Transverse colon (tissue), 4 donors: ENCODE data around the gene LRG1. TPM values are rescaled to one million over a fixed set of nuclear protein-coding genes. Genes with fewer than 3 reads are reported as not detected.

Source experiments
- DNase-seq: peaks from one replicate; pipeline ENCODE4 v3.0.0-alpha.2; 2019
- H3K27ac ChIP-seq, 4 donors: fragments of 200-600 bp; sonication (generic); 2 replicates each; pipeline ENCODE4 v1.5.1; 2016 to 2018; ENCODE audit warnings: inconsistent platforms in 4 of 4
- H3K27me3 ChIP-seq: fragments of 200-600 bp; sonication (generic); 2 replicates; pipeline ENCODE4 v1.5.1; 2017; ENCODE audit warnings: inconsistent platforms
- H3K36me3 ChIP-seq, 4 donors: fragments of 200-600 bp; sonication (generic); 2 replicates each; pipeline ENCODE4 v1.5.1; 2017 to 2019; ENCODE audit warnings: inconsistent platforms in 4 of 4
- H3K4me1 ChIP-seq, 4 donors: fragments of 200-600 bp; sonication (generic); 2 replicates each; pipeline ENCODE4 v1.5.1; 2017 to 2020; ENCODE audit warnings: inconsistent platforms in 4 of 4
- H3K4me3 ChIP-seq, 4 donors: fragments of 200-600 bp; sonication (generic); 1 replicate in 1 of 4; 2 replicates in 3 of 4; pipeline versions ENCODE4 v1.5.1 to v1.6.1; 2017 to 2019; ENCODE audit warnings: inconsistent platforms in 4 of 4
- H3K9me3 ChIP-seq, 2 donors: fragments of 200-600 bp; sonication (generic); 2 replicates each; pipeline ENCODE4 v1.5.1; 2017 to 2019; ENCODE audit warnings: inconsistent platforms in 2 of 2
- EP300 ChIP-seq: sonication (generic); formaldehyde crosslinking; IDR thresholded peaks from one replicate; pipeline ENCODE4 v1.6.1; 2017; ENCODE audit warnings: antibody characterized with exemption, low read depth
- POLR2A ChIP-seq: fragments of 450-650 bp; IDR thresholded peaks from one replicate; pipeline ENCODE4 v1.6.1; 2016; ENCODE audit warnings: antibody characterized with exemption, mild to moderate bottlenecking, moderate library complexity
- POLR2AphosphoS5 ChIP-seq, 3 donors: sonication (generic); formaldehyde crosslinking; IDR thresholded peaks; one replicate each; pipeline ENCODE4 v1.6.1; 2016; ENCODE audit warnings: antibody characterized with exemption in 3 of 3
- WGBS, 2 donors: methylation state at CpG; one replicate each; pipeline ENCODE4 v1.1.5; 2018; ENCODE audit warnings: low coverage in 1 of 2; 5-methylcytosine and 5-hydroxymethylcytosine counted together
- in situ Hi-C, 4 donors: fragments of 200-750 bp; cut with MboI; loops; one replicate each; pipeline versions ENCODE4 v1.15.0 to v1.15.1; 2017; ENCODE audit warnings: low sequenced_read_pairs in 3 of 4, low pct_ligation_motif_present in 1 of 4, low pct_unique_long_range_greater_than_20kb in 1 of 4
- intact Hi-C: fragments of 100-400 bp; cut with DNase I; formaldehyde crosslinking; loops from one replicate; pipeline ENCODE4 v1.15.1; 2023; ENCODE audit warnings: low total_unique reads
- total RNA-seq, 4 donors: library from RNA; depleted of rRNA; stranded (reverse); fragments of >200 nt; gene quantifications; one replicate each; pipeline ENCODE4 v1.1.0, GENCODE V29; 2016
- TF ChIP-seq, protein P1 (sequence below), 5 experiments: fragments of 200-600 bp in 3 of 5; fragments of 450-650 bp in 2 of 5; sonication (generic) in 3 of 5; IDR thresholded peaks; 1 replicate in 2 of 5; 2 replicates in 3 of 5; pipeline ENCODE4 v1.5.1; 2016 to 2017; ENCODE audit warnings: antibody characterized with exemption in 5 of 5, inconsistent platforms in 3 of 5, mild to moderate bottlenecking in 2 of 5, moderate library complexity in 1 of 5

The LRG1 gene
- total RNA-seq, 4 donors from 2014 or later, result 1.9 to 18.1 (median 14.4) TPM

DNA sequence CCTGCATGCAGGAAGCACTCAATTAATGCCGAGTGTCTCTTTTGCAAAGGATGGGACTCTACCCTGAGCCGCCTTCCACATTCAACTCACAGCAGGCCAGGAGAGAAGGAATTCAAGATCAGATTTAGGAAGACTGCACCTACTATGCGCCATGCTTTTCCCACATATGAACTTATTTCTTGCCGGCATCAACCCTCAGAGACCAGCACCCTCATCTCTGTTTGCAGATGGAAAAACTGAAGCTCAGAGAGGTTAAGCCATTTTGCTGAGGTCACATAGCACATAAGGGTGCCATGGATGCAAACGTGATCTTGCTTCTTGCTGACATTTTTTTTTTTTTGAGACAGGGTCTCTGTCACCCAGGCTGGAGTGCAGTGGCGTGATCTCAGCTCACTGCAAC, 33.8 kb upstream of the LRG1 start:
- TF ChIP-seq POLR2AphosphoS5 (IDR thresholded peaks at IDR 0.05), result no peak
- TF ChIP-seq EP300, result no peak
- TF ChIP-seq POLR2A, result no peak
- TF ChIP-seq, protein P1, sequence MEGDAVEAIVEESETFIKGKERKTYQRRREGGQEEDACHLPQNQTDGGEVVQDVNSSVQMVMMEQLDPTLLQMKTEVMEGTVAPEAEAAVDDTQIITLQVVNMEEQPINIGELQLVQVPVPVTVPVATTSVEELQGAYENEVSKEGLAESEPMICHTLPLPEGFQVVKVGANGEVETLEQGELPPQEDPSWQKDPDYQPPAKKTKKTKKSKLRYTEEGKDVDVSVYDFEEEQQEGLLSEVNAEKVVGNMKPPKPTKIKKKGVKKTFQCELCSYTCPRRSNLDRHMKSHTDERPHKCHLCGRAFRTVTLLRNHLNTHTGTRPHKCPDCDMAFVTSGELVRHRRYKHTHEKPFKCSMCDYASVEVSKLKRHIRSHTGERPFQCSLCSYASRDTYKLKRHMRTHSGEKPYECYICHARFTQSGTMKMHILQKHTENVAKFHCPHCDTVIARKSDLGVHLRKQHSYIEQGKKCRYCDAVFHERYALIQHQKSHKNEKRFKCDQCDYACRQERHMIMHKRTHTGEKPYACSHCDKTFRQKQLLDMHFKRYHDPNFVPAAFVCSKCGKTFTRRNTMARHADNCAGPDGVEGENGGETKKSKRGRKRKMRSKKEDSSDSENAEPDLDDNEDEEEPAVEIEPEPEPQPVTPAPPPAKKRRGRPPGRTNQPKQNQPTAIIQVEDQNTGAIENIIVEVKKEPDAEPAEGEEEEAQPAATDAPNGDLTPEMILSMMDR (IDR thresholded peaks at IDR 0.05), result no peak
- Histone ChIP-seq H3K4me1 (no peaks in the 10 kb centered on the region), H3K27me3 (peaks cover 64% of the 10 kb centered on the region), H3K9me3 (no peaks in the 10 kb centered on the region), H3K4me3 (no peak overlapping the region), H3K27ac (no peak overlapping the region), H3K36me3 (no peaks in the 10 kb centered on the region)
- no peak for DNase-seq
- WGBS, 2 donors, result 65 to 72% methylated on average over 5 to 6 of the region's 6 CpGs
- in situ Hi-C loops (loop anchor here in 3 of 4 donors (10.0 kb wide), 1 partner anchor 51 kb away; no protein-coding TSS in a partner anchor), intact Hi-C loops (no loop called here)

DNA sequence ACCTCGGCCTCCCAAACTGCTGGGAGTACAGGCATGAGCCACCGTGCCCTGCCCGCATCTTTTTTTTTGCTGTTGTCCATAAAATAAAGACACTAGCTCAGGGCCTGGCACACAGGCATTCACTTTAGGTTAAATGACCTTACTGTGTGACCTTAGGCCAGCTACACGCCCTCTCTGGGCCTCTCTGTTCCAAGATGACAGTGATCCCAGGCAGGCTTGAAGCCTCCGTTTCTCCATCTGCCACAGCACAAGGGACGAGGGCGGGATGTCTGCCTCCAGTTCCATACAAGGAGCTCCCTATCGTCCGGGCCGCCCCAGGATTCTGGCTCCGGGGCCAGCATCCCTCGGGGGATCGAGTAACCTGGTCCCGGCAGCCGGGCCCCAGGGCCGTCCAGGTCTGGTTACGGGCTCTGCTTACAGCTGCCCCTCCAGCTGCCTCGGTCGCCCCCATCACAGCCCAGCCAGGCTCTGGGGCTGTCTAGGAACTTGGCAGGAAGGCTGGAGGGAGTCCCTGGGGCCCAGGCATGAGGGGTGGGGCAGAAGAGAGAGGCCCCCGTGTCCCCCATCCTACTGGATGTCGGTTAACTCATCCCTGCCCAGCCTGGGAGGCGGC, 31.6 kb upstream of the LRG1 start:
- TF ChIP-seq, protein P1 (IDR thresholded peaks at IDR 0.05), result no peak
- 38% methylated on average over 22 of the region's 22 CpGs; no CpG with 5 or more reads in 1 of the 2 donors for whole genome bisulfite sequencing, 2 donors
- no peak overlapping the region for H3K27ac ChIP-seq
- no peak overlapping the region for H3K4me3 ChIP-seq
- DNase-seq, result no peak
- no peaks in the 10 kb centered on the region for H3K36me3 ChIP-seq
- no peaks in the 10 kb centered on the region for H3K4me1 ChIP-seq
- intact Hi-C loops, result no loop called here
- in situ Hi-C loops, result loop anchor here in 3 of 4 donors (10.0 kb wide), 1 partner anchor 53 kb away; no protein-coding TSS in a partner anchor
- H3K9me3 ChIP-seq, result no peaks in the 10 kb centered on the region
- peaks cover 41% of the 10 kb centered on the region for H3K27me3 ChIP-seq

DNA sequence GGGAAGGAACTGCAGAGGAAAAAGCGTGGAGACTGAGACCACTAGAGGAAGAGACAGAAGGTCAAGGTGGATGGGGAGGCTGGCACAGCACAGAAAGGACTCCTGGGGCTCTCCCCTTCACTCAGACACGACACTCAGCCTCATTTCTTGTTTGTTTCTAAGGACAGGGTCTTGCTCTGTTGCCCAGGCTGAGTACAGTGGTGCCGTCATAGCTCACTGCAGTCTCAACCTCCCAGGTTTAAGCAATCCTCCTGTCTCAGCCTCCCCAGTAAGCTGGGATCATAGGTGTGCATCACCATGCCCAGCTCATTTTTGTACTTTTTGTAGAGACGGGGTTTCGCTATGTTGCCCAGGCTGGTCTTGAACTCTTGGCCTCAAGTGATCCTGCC, 31.1 kb upstream of the LRG1 start:
- H3K36me3 ChIP-seq, result no peaks in the 10 kb centered on the region
- peaks cover 36% of the 10 kb centered on the region for H3K27me3 ChIP-seq
- no peaks in the 10 kb centered on the region for H3K9me3 ChIP-seq
- DNase-seq, result no peak
- no peak overlapping the region for H3K4me3 ChIP-seq
- intact Hi-C loops (no loop called here), in situ Hi-C loops (loop anchor here in 3 of 4 donors (10.0 kb wide), 1 partner anchor 54 kb away; no protein-coding TSS in a partner anchor)
- no peak for TF ChIP-seq POLR2AphosphoS5 (IDR thresholded peaks at IDR 0.05)
- TF ChIP-seq POLR2A, result no peak
- no peak for TF ChIP-seq EP300
- TF ChIP-seq, protein P1 (IDR thresholded peaks at IDR 0.05), result no peak
- 79% methylated on average over 5 of the region's 5 CpGs; no CpG with 5 or more reads in 1 of the 2 donors for WGBS, 2 donors
- no peaks in the 10 kb centered on the region for H3K4me1 ChIP-seq
- H3K27ac ChIP-seq, result no peak overlapping the region

DNA sequence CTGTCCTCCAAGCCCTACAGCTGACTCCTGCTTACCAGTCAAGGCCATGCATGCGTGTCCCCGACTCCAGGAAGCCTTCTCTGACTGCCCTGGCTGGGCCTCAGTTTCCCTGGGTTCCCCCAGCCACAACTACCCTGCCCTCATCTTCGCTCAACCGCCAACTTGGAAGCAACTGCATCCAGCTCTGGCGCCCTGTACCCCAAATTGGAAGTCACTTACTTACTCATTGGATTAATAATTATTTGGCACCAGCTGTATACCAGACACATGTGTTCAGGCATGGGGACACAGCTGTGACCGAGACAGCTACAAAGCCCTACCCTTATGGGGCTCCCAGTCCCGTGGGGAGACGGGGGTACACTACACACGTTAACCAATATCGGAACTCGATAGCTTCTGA, 30.6 kb upstream of the LRG1 start:
- Histone ChIP-seq H3K27me3 (peaks cover 31% of the 10 kb centered on the region), H3K4me3 (no peak overlapping the region), H3K9me3 (no peaks in the 10 kb centered on the region), H3K4me1 (no peaks in the 10 kb centered on the region), H3K36me3 (no peaks in the 10 kb centered on the region), H3K27ac (no peak overlapping the region)
- no peak for DNase-seq
- 72 to 83% methylated on average over 6 to 11 of the region's 11 CpGs for WGBS, 2 donors
- TF ChIP-seq POLR2A, result no peak
- TF ChIP-seq POLR2AphosphoS5 (IDR thresholded peaks at IDR 0.05), result no peak
- TF ChIP-seq, protein P1 (IDR thresholded peaks at IDR 0.05), result no peak
- no peak for TF ChIP-seq EP300
- in situ Hi-C loops (loop anchor here in 3 of 4 donors (10.0 kb wide), 1 partner anchor 54 kb away; no protein-coding TSS in a partner anchor), intact Hi-C loops (no loop called here)
